Muscle of back (tissue), 11 donors: ENCODE data around the gene ORAI1. TPM values are rescaled to one million over a fixed set of nuclear protein-coding genes. Genes with fewer than 3 reads are reported as not detected.

ENCODE experiments used
- DNase-seq, 3 donors: peaks; one replicate each; pipeline versions ENCODE4 v3.0.0 to v3.0.0-alpha.2; 2013
- polyA plus RNA-seq, 10 donors: library from polyadenylated mRNA; unstranded; fragments of 120-200 nt; gene quantifications; one replicate each; pipeline ENCODE4 v1.2.1, GENCODE V29; 2013; ENCODE audit not compliant: insufficient read length in 10 of 10

ORAI1 gene
- polyA plus RNA-seq, 10 donors, result 23.8 to 42.1 (median 35.7) TPM

DNA sequence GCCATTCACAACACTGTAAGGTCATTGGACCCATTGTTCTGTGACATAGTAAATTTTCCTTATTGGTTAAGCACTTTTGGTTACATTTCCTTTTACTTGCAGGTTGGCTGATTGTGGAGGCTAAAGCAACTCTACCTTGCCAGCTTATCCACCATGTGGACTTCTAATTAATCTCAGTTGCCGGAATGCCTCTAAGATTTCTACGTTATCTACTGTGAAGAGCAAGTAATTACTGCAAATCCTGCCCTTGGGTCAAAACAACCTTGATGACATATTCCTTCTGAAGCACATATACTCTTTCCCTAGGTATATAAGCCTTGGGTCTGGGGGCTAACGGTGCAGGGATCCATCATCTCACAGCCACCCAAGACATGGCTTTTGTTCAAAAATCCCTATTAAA lies 62.6 kb downstream of the ORAI1 start:
- DNase-seq, result no peak

DNA sequence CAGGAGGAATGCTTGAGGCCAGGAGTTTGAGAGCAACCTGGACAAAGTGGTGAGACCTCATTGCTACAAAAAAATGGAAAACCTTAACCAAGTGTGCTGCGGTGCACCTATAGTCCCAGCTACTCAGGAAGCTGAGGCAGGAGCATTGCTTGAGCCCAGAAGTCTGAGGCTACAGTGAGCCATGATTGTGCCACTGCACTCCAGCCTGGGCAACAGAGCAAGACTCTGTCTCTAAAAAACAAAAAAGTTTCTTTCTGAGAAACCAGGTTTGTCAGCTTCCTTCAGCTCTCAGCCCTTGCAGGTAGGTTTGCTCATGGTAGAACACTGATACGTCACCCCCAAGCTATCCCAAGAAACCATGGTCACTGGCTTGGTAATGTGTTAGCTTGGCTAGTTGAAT lies 63.1 kb downstream of the ORAI1 start:
- DNase-seq, result no peak

Other genes starting within 250 kb of the ORAI1 start
- gene RNF34, start 226.4 kb upstream of the ORAI1 start, polyA plus RNA-seq, result 10 to 100 TPM; 21.6 to 34.0 (median 27.3) TPM
- 10 to 100 TPM; 18.1 to 28.4 (median 24.4) TPM for gene KDM2B, start 45.5 kb upstream of the ORAI1 start, polyA plus RNA-seq
- under 1 TPM; 0.12 to 0.74 (median 0.29) TPM for gene MORN3, start 43.1 kb downstream of the ORAI1 start, polyA plus RNA-seq
- gene TMEM120B, start 86.2 kb downstream of the ORAI1 start, polyA plus RNA-seq, result 10 to 100 TPM; 10.6 to 22.9 (median 17.0) TPM
- 1 to 10 TPM; 1.3 to 4.6 (median 2.2) TPM for gene RHOF, start 167.2 kb downstream of the ORAI1 start, polyA plus RNA-seq
- gene SETD1B, start 177.5 kb downstream of the ORAI1 start, polyA plus RNA-seq, result 10 to 100 TPM in 3 of 10 donors, 1 to 10 TPM in 7; 6.6 to 11.2 (median 8.7) TPM
- under 1 TPM in 2 of 10 donors, not detected in 8; 0.11 to 0.14 TPM for gene HPD, start 232.3 kb downstream of the ORAI1 start, polyA plus RNA-seq